GM20000 (cell line): ENCODE measurements around the gene PLA2G12B.

Experiments
- DNase-seq: peaks from one replicate; pipeline ENCODE4 v3.0.0; 2012; ENCODE audit warnings: low spot score
- TF ChIP-seq, protein P1 (sequence below): IDR thresholded peaks from 2 replicates; pipeline ENCODE4 v1.5.1; 2012; ENCODE audit warnings: mild to moderate bottlenecking, control low read depth; ENCODE audit errors: extremely low read depth, missing control alignments

The PLA2G12B gene

DNA sequence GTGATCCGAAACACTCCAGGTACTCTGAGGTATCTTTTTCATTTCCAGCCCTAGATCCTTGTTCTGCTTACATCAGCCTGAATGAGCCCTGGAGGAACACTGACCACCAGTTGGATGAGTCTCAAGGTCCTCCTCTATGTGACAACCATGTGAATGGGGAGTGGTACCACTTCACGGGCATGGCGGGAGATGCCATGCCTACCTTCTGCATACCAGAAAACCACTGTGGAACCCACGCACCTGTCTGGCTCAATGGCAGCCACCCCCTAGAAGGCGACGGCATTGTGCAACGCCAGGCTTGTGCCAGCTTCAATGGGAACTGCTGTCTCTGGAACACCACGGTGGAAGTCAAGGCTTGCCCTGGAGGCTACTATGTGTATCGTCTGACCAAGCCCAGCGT, 56.0 kb downstream of the PLA2G12B start:
- TF ChIP-seq, protein P1, sequence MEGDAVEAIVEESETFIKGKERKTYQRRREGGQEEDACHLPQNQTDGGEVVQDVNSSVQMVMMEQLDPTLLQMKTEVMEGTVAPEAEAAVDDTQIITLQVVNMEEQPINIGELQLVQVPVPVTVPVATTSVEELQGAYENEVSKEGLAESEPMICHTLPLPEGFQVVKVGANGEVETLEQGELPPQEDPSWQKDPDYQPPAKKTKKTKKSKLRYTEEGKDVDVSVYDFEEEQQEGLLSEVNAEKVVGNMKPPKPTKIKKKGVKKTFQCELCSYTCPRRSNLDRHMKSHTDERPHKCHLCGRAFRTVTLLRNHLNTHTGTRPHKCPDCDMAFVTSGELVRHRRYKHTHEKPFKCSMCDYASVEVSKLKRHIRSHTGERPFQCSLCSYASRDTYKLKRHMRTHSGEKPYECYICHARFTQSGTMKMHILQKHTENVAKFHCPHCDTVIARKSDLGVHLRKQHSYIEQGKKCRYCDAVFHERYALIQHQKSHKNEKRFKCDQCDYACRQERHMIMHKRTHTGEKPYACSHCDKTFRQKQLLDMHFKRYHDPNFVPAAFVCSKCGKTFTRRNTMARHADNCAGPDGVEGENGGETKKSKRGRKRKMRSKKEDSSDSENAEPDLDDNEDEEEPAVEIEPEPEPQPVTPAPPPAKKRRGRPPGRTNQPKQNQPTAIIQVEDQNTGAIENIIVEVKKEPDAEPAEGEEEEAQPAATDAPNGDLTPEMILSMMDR = no peak
- no peak for DNase-seq

DNA sequence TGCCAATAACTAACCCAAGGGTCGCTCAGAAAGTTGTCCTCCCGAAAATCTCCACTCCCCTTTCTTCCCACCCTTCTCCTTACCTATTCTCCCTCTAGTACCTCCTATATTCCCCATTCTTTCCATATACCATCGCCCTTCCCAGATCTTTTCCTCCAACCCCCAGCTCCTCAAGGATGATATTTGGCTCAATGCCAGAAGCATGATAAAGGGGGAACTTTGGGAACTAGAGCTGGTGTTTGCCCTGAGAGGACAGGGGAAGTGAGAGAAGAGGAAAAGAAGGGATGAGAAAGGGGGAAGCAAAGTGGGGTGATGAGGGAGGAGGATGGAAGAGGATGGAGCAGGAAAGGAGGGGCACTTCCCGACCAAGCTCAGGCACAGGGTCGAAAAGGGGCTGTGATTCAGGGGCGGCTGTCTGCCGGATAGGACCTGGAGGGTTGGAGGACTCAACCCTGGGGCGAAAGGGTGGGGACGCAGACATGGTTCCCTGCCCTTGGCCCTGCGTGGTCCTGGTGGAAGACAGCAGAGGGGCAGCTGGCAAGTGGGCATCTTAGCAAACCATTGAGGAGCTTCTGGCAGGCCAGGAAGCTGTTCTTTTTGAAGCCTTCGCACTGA, 59.3 kb downstream of the PLA2G12B start:
- TF ChIP-seq, protein P1 = no peak
- DNase-seq = no peak

DNA sequence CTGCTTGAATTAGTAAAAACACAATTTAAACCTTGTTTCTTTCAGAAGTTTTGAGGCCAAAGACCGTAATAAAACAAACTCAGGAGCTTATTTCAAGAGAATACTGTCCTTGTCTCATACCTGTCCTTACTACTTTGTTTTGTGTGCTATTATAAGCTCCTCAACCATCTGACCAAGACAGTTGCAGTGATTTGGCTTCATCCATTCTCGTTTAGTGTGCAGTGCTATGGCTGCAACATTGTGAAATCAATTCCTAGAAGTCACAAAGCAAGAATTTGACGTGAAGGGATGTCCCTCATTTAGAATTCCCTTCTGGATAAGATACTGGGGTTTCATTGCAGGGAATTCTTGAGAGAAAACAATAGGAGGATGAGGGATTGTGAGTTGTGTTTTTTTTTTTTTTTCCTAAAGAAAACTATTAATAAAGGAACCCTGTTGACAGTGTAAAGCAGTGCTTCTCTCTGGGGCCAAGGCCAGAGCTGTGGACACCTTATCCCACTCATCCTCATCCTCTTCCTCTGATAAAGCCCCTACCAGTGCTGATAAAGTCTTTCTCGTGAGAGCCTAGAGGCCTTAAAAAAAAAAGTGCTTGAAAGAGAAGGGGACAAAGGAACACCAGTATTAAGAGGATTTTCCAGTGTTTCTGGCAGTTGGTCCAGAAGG, 61.3 kb downstream of the PLA2G12B start, which contains the start of gene OIT3:
OIT3 (plus strand) TSS at position 604 of the 663 bp plus-strand sequence. CDS start 60 bp downstream, outside the sequence.
- TF ChIP-seq, protein P1 = no peak
- DNase-seq = no peak

DNA sequence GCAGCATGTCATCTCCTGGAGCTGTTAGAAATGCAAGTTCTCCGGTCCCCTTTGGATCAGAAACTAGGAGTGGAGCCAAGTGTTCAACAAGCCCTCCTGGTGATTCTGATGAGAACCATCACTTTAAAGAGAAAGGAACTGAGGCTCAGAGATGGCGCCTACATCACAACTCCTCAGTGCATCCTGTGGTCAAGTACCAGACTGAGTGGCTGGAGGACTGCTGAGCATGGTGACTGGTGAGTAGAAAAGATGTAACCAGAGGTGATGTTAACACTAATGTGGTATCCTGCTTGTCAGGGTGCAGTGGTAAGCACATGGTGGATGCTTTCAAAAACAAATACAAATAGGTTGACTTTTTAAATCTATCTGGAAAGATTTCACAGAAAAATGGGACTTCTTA, 64.5 kb downstream of the PLA2G12B start:
- TF ChIP-seq, protein P1 = no peak
- no peak for DNase-seq

DNA sequence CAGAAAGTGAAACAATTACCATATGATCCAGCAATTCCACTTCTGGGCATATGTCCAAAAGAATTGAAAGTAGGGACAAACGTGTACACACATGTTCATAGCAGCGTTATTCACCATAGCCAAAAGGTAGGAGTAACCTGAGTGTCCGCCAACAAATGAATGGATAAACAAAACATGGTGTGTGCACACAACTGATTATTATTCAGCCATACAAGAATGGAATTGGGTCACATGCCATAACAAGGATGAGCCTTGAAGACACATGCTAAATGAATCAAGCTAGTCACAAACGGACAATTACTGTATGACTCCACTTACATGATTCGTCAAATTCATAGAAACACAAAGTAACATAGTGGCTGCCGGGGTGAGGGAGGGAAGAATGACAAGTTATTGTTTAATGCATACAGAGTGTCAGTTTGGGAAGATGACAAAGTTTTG, 65.2 kb downstream of the PLA2G12B start:
- DNase-seq = no peak
- TF ChIP-seq, protein P1 = no peak

DNA sequence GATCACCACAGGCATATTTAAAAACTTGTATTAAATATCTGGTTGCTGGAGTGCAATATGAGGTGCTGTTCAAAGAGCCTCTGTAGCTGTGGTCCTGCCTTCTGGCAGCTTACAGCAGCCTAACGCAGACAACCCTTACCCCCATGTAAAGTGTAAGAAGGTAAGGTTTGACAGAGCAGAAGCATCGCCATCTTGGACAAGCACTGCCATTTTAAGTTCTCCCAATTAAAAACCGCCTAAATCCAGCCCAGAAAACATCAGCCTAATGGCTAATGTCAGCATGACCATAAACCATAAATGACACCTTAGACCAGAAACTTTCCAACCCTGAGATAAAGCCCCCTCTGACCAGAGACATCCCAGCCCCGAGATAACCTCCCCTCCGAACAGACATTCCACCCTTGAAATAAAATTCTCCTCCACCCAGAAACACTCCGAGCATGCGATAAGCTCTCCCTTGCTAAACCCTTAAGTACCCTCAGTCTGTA, 66.4 kb downstream of the PLA2G12B start:
- no peak for DNase-seq
- TF ChIP-seq, protein P1 = no peak

DNA sequence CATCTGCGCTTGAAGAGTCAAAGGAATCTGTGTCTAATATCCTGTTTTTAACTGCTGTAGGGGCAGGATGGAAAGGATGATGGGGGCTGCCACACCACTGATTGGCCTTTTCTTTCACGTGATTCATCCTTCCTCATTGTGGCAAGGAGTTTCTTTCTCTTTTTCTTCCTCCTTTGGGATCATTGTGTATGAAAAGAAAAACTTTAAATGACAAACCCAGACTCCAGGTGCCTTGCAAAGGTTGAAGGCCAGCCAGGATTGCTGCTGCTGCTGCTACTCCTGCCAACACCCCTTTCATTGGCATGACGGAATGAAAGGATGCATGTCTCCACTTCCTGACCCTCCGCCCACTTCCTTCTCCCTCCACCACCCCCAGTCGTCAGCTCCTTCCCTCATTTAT, 67.6 kb downstream of the PLA2G12B start:
- DNase-seq = no peak
- TF ChIP-seq, protein P1 = no peak
